OCI-LY7 (cell line): ENCODE measurements around the gene SYCP1. TPM values are rescaled to one million over a fixed set of nuclear protein-coding genes. Genes with fewer than 3 reads are reported as not detected.
"Not testable (repeated sequence)": the region's sequence is repeated elsewhere in the genome, so short reads cannot be mapped to it uniquely, and the experiment has no call there.

Experiments used
- BruUV-seq: library from RNA; stranded (reverse); fragments of 400-500 nt; replicated peaks from 2 replicates; lab custom pipeline; 2021; lab: Mats Ljungman, UMichigan
- CTCF ChIA-PET: fragments of 300-600 bp; sonication (Branson Sonifier 250); formaldehyde crosslinking; loops from one replicate; lab custom pipeline; 2022; ENCODE audit warnings: antibody characterized with exemption; ENCODE audit not compliant: unreplicated experiment; lab: Charles Lee
- POLR2A ChIA-PET: fragments of 300-600 bp; sonication (Branson Sonifier 250); formaldehyde crosslinking; loops from one replicate; lab custom pipeline; 2022; ENCODE audit warnings: antibody characterized with exemption; lab: Charles Lee
- DNase-seq: peaks from one replicate; pipeline ENCODE4 v3.0.0-alpha.2; 2015; ENCODE audit warnings: low spot score
- H2AFZ ChIP-seq: fragments of 200-600 bp; sonication (generic), shearing (Covaris generic); 2 replicates; pipeline ENCODE4 v1.6.1; 2014; ENCODE audit warnings: mild to moderate bottlenecking, antibody characterized with exemption, low read length, moderate library complexity
- H3K27ac ChIP-seq: fragments of 200-600 bp; sonication (generic); 2 replicates; pipeline ENCODE4 v1.5.1; 2014; ENCODE audit warnings: mixed run types, low read depth, mild to moderate bottlenecking, moderate library complexity, low read length, inconsistent platforms; ENCODE audit not compliant: poor library complexity, severe bottlenecking
- H3K36me3 ChIP-seq: fragments of 200-600 bp; sonication (generic); 2 replicates; pipeline ENCODE4 v1.6.1; 2014; ENCODE audit warnings: mild to moderate bottlenecking, antibody characterized with exemption, low read length, moderate library complexity, mixed read lengths; ENCODE audit not compliant: insufficient read depth
- H3K4me1 ChIP-seq: fragments of 200-600 bp; sonication (generic); 2 replicates; pipeline ENCODE4 v1.5.1; 2014; ENCODE audit warnings: mild to moderate bottlenecking, low read length; ENCODE audit not compliant: insufficient read depth, poor library complexity, severe bottlenecking
- H3K4me2 ChIP-seq: fragments of 200-600 bp; sonication (generic); 2 replicates; pipeline ENCODE4 v1.6.1; 2014; ENCODE audit warnings: mild to moderate bottlenecking, low read length
- H3K4me3 ChIP-seq: fragments of 200-600 bp; sonication (generic); 2 replicates; pipeline ENCODE4 v1.5.1; 2014; ENCODE audit warnings: mild to moderate bottlenecking, low read depth, low read length; ENCODE audit not compliant: poor library complexity, severe bottlenecking
- H3K79me2 ChIP-seq: fragments of 200-600 bp; sonication (generic); 2 replicates; pipeline ENCODE4 v1.6.1; 2016; ENCODE audit warnings: low read depth, mild to moderate bottlenecking, low read length, moderate library complexity, mixed read lengths; ENCODE audit not compliant: insufficient read depth
- H3K9me2 ChIP-seq: fragments of 200-600 bp; sonication (generic); 2 replicates; pipeline ENCODE4 v1.6.1; 2016; ENCODE audit warnings: mild to moderate bottlenecking, low read length, mixed read lengths; ENCODE audit not compliant: insufficient read depth
- H3K9me3 ChIP-seq: fragments of 200-600 bp; sonication (generic); 2 replicates; pipeline ENCODE4 v1.6.1; 2014; ENCODE audit warnings: mild to moderate bottlenecking, mixed run types, low read length, mixed read lengths
- H4K20me1 ChIP-seq: fragments of 200-600 bp; sonication (generic); 2 replicates; pipeline ENCODE4 v1.6.1; 2014; ENCODE audit warnings: mild to moderate bottlenecking, antibody characterized with exemption, low read length, moderate library complexity, mixed read lengths; ENCODE audit not compliant: insufficient read depth
- EZH2phosphoT487 ChIP-seq: fragments of 200-600 bp; sonication (generic); IDR thresholded peaks from 2 replicates; pipeline ENCODE4 v1.6.1; 2018; ENCODE audit warnings: low read depth, borderline replicate concordance, mild to moderate bottlenecking, mixed run types, antibody characterized with exemption, low read length, moderate library complexity, mixed read lengths
- intact Hi-C: fragments of 100-400 bp; cut with micrococcal nuclease; formaldehyde crosslinking; loops from one replicate; pipeline ENCODE4 v1.10.0; 2022; ENCODE audit not compliant: unreplicated experiment
- total RNA-seq, 2 experiments: library from RNA; depleted of rRNA in 1 of 2; stranded (reverse); fragments of >200 nt in 1 of 2; shearing (Covaris generic) in 1 of 2; gene quantifications; 2 replicates each; pipeline ENCODE4 v1.2.3, GENCODE V29; 2014 to 2022
- TF ChIP-seq, protein P1 (sequence below): fragments of 200-600 bp; sonication (generic); conservative IDR thresholded peaks from 2 replicates; pipeline ENCODE4 v1.5.1; 2014; ENCODE audit warnings: mild to moderate bottlenecking, antibody characterized with exemption, low read length, moderate library complexity, mixed read lengths

Gene SYCP1
- total RNA-seq, 2 experiments from 2014 or later: not detected

- Histone ChIP-seq H3K36me3 (no peaks in the 10 kb centered on the region), H4K20me1 (no peaks in the 10 kb centered on the region), H3K4me1 (no peaks in the 10 kb centered on the region), H2AFZ (no peak overlapping the region), H3K9me2 (no peaks in the 10 kb centered on the region), H3K27ac (no peak overlapping the region), H3K79me2 (no peaks in the 10 kb centered on the region), H3K9me3 (no peaks in the 10 kb centered on the region), H3K4me3 (no peak overlapping the region), H3K4me2 (no peak overlapping the region)
- BruUV-seq: no TSS peak
- ChIA-PET CTCF (no interaction called here), POLR2A (no interaction called here)
- no peak for DNase-seq
- intact Hi-C loops: no loop called here
- TF ChIP-seq, protein P1, sequence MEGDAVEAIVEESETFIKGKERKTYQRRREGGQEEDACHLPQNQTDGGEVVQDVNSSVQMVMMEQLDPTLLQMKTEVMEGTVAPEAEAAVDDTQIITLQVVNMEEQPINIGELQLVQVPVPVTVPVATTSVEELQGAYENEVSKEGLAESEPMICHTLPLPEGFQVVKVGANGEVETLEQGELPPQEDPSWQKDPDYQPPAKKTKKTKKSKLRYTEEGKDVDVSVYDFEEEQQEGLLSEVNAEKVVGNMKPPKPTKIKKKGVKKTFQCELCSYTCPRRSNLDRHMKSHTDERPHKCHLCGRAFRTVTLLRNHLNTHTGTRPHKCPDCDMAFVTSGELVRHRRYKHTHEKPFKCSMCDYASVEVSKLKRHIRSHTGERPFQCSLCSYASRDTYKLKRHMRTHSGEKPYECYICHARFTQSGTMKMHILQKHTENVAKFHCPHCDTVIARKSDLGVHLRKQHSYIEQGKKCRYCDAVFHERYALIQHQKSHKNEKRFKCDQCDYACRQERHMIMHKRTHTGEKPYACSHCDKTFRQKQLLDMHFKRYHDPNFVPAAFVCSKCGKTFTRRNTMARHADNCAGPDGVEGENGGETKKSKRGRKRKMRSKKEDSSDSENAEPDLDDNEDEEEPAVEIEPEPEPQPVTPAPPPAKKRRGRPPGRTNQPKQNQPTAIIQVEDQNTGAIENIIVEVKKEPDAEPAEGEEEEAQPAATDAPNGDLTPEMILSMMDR: no peak
- no peak for TF ChIP-seq EZH2phosphoT487
These were observed 34.3 kb upstream of the SYCP1 start for GRCh38 chr1:114820392-114820791.

DNA sequence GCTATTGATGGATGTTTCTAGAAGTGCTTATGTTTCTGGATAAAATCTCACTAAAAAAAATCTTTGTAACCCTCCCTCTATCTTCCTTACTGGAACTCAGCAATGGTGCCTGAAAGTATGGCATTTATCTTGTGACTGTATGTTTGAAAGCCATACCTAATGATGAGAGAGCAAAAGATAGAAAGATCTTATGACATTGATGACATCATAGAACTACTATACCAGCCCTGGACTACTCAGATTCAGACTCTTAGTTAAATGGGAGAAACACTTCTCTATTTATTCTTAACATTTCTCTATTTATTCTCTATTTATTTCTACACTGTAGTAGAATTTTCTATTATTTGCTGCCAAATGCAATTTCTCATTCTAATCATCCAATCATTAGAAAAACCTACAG lies 32.7 kb upstream of the SYCP1 start:
- ChIA-PET POLR2A (interaction anchor here (0.6 to 1.0 kb wide), 2 partner anchors 21 to 242 kb away, joined by 3 read pairs; no protein-coding TSS in a partner anchor), CTCF (no interaction called here)
- Histone ChIP-seq H3K36me3 (no peaks in the 10 kb centered on the region), H4K20me1 (no peaks in the 10 kb centered on the region), H3K9me3 (no peaks in the 10 kb centered on the region), H3K4me3 (no peak overlapping the region), H3K79me2 (no peaks in the 10 kb centered on the region), H3K27ac (no peak overlapping the region), H2AFZ (no peak overlapping the region), H3K4me1 (no peaks in the 10 kb centered on the region), H3K9me2 (no peaks in the 10 kb centered on the region), H3K4me2 (no peak overlapping the region)
- DNase-seq: no peak
- TF ChIP-seq, protein P1: no peak
- TF ChIP-seq EZH2phosphoT487: no peak
- no TSS peak for BruUV-seq
- intact Hi-C loops: no loop called here

GRCh38 chr1:114828251-114828650 lies 26.4 kb upstream of the SYCP1 start:
- Histone ChIP-seq H4K20me1 (no peaks in the 10 kb centered on the region), H3K4me3 (no peak overlapping the region), H3K79me2 (no peaks in the 10 kb centered on the region), H3K36me3 (no peaks in the 10 kb centered on the region), H3K9me3 (no peaks in the 10 kb centered on the region), H3K27ac (no peak overlapping the region), H3K4me1 (no peaks in the 10 kb centered on the region), H2AFZ (no peak overlapping the region), H3K9me2 (no peaks in the 10 kb centered on the region), H3K4me2 (no peak overlapping the region)
- ChIA-PET CTCF (no interaction called here), POLR2A (interaction anchor here (0.7 kb wide), 1 partner anchor 74 kb away, joined by 3 read pairs; no protein-coding TSS in a partner anchor)
- BruUV-seq: no TSS peak
- TF ChIP-seq EZH2phosphoT487: no peak
- TF ChIP-seq, protein P1: no peak
- intact Hi-C loops: no loop called here
- DNase-seq: no peak

- H3K4me3 ChIP-seq, POLR2A ChIA-PET, H3K9me2 ChIP-seq, CTCF ChIA-PET, BruUV-seq, intact Hi-C loops, H3K27ac ChIP-seq, H2AFZ ChIP-seq, H3K79me2 ChIP-seq, H3K9me3 ChIP-seq, H3K36me3 ChIP-seq, H3K4me2 ChIP-seq, H4K20me1 ChIP-seq, DNase-seq, H3K4me1 ChIP-seq: not testable (repeated sequence)
These were observed 24.6 kb upstream of the SYCP1 start for GRCh38 chr1:114830075-114830474.
